Eye (tissue), 1 donor: Measurements from ENCODE around the gene NUTM2F.
"Not testable (repeated sequence)": the region's sequence is repeated elsewhere in the genome, so short reads cannot be mapped to it uniquely, and the experiment has no call there.

ENCODE experiments used
- DNase-seq: peaks from one replicate; pipeline ENCODE4 v3.0.0-alpha.2; 2015

Gene NUTM2F

GRCh38 chr9:94328544-94328943 lies at the start of gene NUTM2F:
NUTM2F (minus strand) TSS chr9:94328644; CDS start chr9:94328623, 21 bp downstream.
- not testable (repeated sequence) for DNase-seq

- peak; percentile 27 for DNase-seq
Observed at GRCh38 chr9:94375197-94375596, 46.8 kb upstream of the NUTM2F start.

- DNase-seq = peak; percentile 94
Observed at GRCh38 chr9:94374176-94375056, 46.0 kb upstream of the NUTM2F start.

GRCh38 chr9:94373779-94374175 lies 45.3 kb upstream of the NUTM2F start:
- not testable (repeated sequence) for DNase-seq

- not testable (repeated sequence) for DNase-seq
Observed at GRCh38 chr9:94370266-94370665, 41.8 kb upstream of the NUTM2F start.

GRCh38 chr9:94364093-94364614 lies 35.7 kb upstream of the NUTM2F start:
- DNase-seq = not testable (repeated sequence)

- DNase-seq = not testable (repeated sequence)
Observed at GRCh38 chr9:94357158-94357557, 28.7 kb upstream of the NUTM2F start.

GRCh38 chr9:94351901-94352723 lies 23.7 kb upstream of the NUTM2F start:
- not testable (repeated sequence) for DNase-seq

GRCh38 chr9:94348754-94349153 lies 20.3 kb upstream of the NUTM2F start:
- not testable (repeated sequence) for DNase-seq

GRCh38 chr9:94347451-94347850 lies 19.0 kb upstream of the NUTM2F start:
- DNase-seq = not testable (repeated sequence)

- not testable (repeated sequence) for DNase-seq
Observed at GRCh38 chr9:94341703-94342102, 13.3 kb upstream of the NUTM2F start.

GRCh38 chr9:94340750-94341149 lies 12.3 kb upstream of the NUTM2F start:
- DNase-seq = not testable (repeated sequence)

- DNase-seq = not testable (repeated sequence)
Observed at GRCh38 chr9:94339657-94340056, 11.2 kb upstream of the NUTM2F start.

GRCh38 chr9:94338723-94339122 lies 10.3 kb upstream of the NUTM2F start:
- DNase-seq = not testable (repeated sequence)

GRCh38 chr9:94336445-94336844 lies 8.0 kb upstream of the NUTM2F start:
- DNase-seq = not testable (repeated sequence)

GRCh38 chr9:94325583-94325982 lies 2.9 kb downstream of the NUTM2F start:
- DNase-seq = not testable (repeated sequence)

- not testable (repeated sequence) for DNase-seq
Observed at GRCh38 chr9:94323153-94323798, 5.2 kb downstream of the NUTM2F start.

GRCh38 chr9:94322342-94322940 lies 6.0 kb downstream of the NUTM2F start:
- not testable (repeated sequence) for DNase-seq

GRCh38 chr9:94317949-94318657 lies 10.3 kb downstream of the NUTM2F start:
- DNase-seq = not testable (repeated sequence)

- DNase-seq = not testable (repeated sequence)
Observed at GRCh38 chr9:94316236-94316635, 12.2 kb downstream of the NUTM2F start.
